Smooth muscle cell (in vitro differentiated cells): ENCODE results near the gene DAD1. TPM values are rescaled to one million over a fixed set of nuclear protein-coding genes. Genes with fewer than 3 reads are reported as not detected.

Source experiments
- DNase-seq: peaks from one replicate; lab custom pipeline; 2025; ENCODE audit not compliant: unreplicated experiment; lab: John Stamatoyannopoulos, UW
- H2AFZ ChIP-seq: fragments of 200-600 bp; sonication (generic); 2 replicates; pipeline ENCODE4 v1.6.0; 2016; ENCODE audit warnings: antibody characterized with exemption, low read depth, mild to moderate bottlenecking
- H3F3A ChIP-seq: fragments of 200-600 bp; sonication (generic); 2 replicates; pipeline ENCODE4 v1.6.0; 2017; ENCODE audit warnings: antibody characterized with exemption, low read depth
- H3K27ac ChIP-seq: fragments of 200-600 bp; sonication (generic); 2 replicates; pipeline ENCODE4 v1.5.1; 2016; ENCODE audit warnings: low read depth, mild to moderate bottlenecking
- H3K27me3 ChIP-seq: fragments of 200-600 bp; sonication (generic); 2 replicates; pipeline ENCODE4 v1.6.1; 2016; ENCODE audit warnings: low read depth, mild to moderate bottlenecking
- H3K36me3 ChIP-seq: fragments of 200-600 bp; sonication (generic); 2 replicates; pipeline ENCODE4 v1.5.1; 2016; ENCODE audit warnings: low read depth
- H3K4me1 ChIP-seq: fragments of 200-600 bp; sonication (generic); 2 replicates; pipeline ENCODE4 v1.5.1; 2016; ENCODE audit warnings: low read depth
- H3K4me2 ChIP-seq: fragments of 200-600 bp; sonication (generic); 2 replicates; pipeline ENCODE4 v1.6.0; 2016; ENCODE audit warnings: mild to moderate bottlenecking
- H3K4me3 ChIP-seq: fragments of 200-600 bp; sonication (generic); 2 replicates; pipeline ENCODE4 v1.5.1; 2016; ENCODE audit warnings: mild to moderate bottlenecking
- H3K79me2 ChIP-seq: fragments of 200-600 bp; sonication (generic); 2 replicates; pipeline ENCODE4 v1.6.0; 2016; ENCODE audit warnings: low read depth, mild to moderate bottlenecking
- H3K9ac ChIP-seq: fragments of 200-600 bp; sonication (generic); 2 replicates; pipeline ENCODE4 v1.6.0; 2016; ENCODE audit warnings: low read depth
- H3K9me3 ChIP-seq: fragments of 200-600 bp; sonication (generic); replicated peaks from 2 replicates; pipeline ENCODE4 v1.5.1; 2016; ENCODE audit warnings: low read depth
- H4K20me1 ChIP-seq: fragments of 200-600 bp; sonication (generic); 2 replicates; pipeline ENCODE4 v1.6.0; 2016; ENCODE audit warnings: low read depth
- WGBS: methylation state at CpG from one replicate; pipeline ENCODE4 v1.1.7; 2016; ENCODE audit warnings: low lambda C conversion rate; 5-methylcytosine and 5-hydroxymethylcytosine counted together
- polyA plus RNA-seq: library from polyadenylated mRNA; unstranded; fragments of >200 nt; fragmentation: Nextera tagmentation; extraction: Ambion mirVana; gene quantifications from 2 replicates; pipeline ENCODE4 v1.2.1, GENCODE V29; 2016
- total RNA-seq: library from RNA; depleted of rRNA; stranded (reverse); fragments of >200 nt; gene quantifications from 2 replicates; pipeline ENCODE4 v1.2.3, GENCODE V29; 2014
- TF ChIP-seq, protein P1 (sequence below): fragments of 200-600 bp; sonication (generic); IDR thresholded peaks from 2 replicates; pipeline ENCODE4 v1.5.1; 2017; ENCODE audit warnings: borderline replicate concordance, mild to moderate bottlenecking, antibody characterized with exemption; ENCODE audit not compliant: insufficient read depth, poor library complexity, severe bottlenecking

The DAD1 gene
- total and polyA plus RNA-seq, 2 experiments from 2014 or later: 533 to 571 TPM

DNA sequence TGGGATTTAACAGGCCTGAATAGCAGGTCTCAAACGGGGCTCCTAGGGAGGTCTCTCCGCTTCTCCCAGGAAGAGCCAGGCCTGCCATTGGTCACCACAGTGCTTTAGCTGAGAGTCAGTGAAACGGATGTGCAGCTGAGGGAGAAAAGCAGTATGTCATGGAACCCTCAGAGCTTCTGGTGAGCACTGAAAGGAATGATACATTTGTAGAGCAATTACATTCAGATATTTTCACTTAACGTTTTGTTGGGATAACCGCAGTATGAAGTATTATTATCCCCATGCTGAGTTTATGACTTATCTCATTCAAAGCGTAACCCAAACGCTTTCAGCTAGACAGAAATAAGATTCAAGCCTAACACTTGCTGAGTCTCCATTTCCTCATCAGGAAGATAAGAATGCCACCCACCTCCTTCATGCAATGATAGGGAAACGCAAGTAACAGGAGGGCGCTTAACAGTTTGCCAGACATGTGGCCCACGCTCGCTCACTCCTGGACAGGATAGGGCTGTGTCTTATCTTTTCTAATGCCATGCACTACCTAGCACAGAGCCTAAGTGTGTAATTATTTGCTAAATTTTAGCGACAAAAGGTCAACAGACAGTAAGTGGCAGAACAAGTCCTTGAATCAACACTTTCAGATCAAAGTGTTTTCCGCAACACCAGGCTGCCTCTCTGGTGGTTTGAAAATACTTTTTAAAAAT, 28.2 kb downstream of the DAD1 start:
- no peak for DNase-seq
- peak overlapping the region; percentile 40 for H3K27ac ChIP-seq
- H3K4me1 ChIP-seq: peaks cover 25% of the 10 kb centered on the region
- no peaks in the 10 kb centered on the region for H3K36me3 ChIP-seq
- H3K9ac ChIP-seq: no peak overlapping the region
- H3K27me3 ChIP-seq: no peaks in the 10 kb centered on the region
- H2AFZ ChIP-seq: no peak overlapping the region
- peaks cover 15% of the 10 kb centered on the region for H3F3A ChIP-seq
- peak overlapping the region; percentile 53 for H3K4me2 ChIP-seq
- H3K79me2 ChIP-seq: peaks cover 3% of the 10 kb centered on the region
- H3K9me3 ChIP-seq: no peaks in the 10 kb centered on the region
- 34% methylated on average over 13 of the region's 13 CpGs for WGBS
- no peak overlapping the region for H3K4me3 ChIP-seq
- H4K20me1 ChIP-seq: peaks cover 21% of the 10 kb centered on the region
- TF ChIP-seq, protein P1, sequence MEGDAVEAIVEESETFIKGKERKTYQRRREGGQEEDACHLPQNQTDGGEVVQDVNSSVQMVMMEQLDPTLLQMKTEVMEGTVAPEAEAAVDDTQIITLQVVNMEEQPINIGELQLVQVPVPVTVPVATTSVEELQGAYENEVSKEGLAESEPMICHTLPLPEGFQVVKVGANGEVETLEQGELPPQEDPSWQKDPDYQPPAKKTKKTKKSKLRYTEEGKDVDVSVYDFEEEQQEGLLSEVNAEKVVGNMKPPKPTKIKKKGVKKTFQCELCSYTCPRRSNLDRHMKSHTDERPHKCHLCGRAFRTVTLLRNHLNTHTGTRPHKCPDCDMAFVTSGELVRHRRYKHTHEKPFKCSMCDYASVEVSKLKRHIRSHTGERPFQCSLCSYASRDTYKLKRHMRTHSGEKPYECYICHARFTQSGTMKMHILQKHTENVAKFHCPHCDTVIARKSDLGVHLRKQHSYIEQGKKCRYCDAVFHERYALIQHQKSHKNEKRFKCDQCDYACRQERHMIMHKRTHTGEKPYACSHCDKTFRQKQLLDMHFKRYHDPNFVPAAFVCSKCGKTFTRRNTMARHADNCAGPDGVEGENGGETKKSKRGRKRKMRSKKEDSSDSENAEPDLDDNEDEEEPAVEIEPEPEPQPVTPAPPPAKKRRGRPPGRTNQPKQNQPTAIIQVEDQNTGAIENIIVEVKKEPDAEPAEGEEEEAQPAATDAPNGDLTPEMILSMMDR: no peak

DNA sequence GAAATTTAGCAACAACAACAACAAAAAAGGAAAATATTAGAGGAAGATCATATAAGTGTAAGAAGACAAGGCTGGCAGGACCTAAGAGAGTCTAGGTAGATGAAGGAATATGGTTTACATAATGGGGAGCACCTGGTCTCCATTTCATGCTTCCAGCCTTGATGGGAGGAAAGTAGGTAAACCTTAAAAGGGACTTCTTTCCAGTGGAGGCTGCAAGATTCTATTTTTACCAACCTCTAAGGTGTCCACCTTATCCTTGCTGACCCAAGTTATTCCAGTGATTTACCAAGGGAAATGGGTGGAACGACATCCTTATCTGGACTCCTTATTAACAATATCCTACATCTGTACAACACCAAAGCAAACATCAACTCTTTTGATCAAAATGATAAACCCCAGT, 30.0 kb downstream of the DAD1 start:
- 81% methylated on average over 1 of the region's 1 CpG for WGBS
- Histone ChIP-seq H3F3A (peaks cover 10% of the 10 kb centered on the region), H3K9ac (no peak overlapping the region), H2AFZ (no peak overlapping the region), H3K4me2 (no peak overlapping the region), H3K4me3 (no peak overlapping the region), H3K27me3 (no peaks in the 10 kb centered on the region), H3K9me3 (no peaks in the 10 kb centered on the region), H3K79me2 (peaks cover 2% of the 10 kb centered on the region), H3K4me1 (peaks cover 11% of the 10 kb centered on the region), H3K27ac (no peak overlapping the region), H4K20me1 (peaks cover 4% of the 10 kb centered on the region), H3K36me3 (no peaks in the 10 kb centered on the region)
- no peak for DNase-seq
- TF ChIP-seq, protein P1: no peak

DNA sequence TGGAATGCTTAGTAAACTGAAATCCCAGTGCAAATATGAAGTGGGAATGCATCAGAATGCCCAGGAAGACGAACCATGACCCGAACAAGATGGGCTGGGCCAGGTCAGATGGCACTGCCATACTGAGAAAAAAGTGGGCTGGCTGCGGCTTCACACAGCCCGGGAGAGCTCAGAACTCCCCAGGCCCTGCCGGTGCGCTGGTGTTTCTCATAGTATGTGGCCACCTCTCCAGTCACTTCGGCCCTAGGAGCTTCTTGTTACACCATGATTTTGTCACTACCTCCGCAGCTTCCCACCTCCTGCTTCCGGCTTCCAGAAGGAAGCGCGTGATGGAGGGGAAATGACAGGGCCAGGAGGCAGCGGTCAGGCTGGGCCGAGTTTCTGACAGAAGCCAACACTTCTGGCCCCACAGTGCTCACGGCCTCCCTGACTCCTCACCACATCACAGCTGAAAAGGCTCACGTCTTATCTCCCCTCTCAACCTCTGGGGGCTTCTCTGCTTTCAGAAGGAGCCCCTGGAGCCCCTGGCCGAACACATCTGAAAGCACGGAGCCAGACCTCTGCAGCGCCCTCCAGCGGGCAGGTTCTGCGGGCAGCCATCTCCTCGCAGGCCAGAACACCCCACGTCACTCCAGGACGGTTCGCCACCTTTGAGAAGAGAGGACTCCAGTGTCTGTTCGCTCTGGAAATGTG, 30.7 kb downstream of the DAD1 start:
- no peak for DNase-seq
- Histone ChIP-seq H3K79me2 (no peaks in the 10 kb centered on the region), H3K4me3 (no peak overlapping the region), H3K27ac (no peak overlapping the region), H4K20me1 (no peaks in the 10 kb centered on the region), H3K4me2 (no peak overlapping the region), H3K9ac (no peak overlapping the region), H3K4me1 (peaks cover 11% of the 10 kb centered on the region), H3K36me3 (no peaks in the 10 kb centered on the region), H2AFZ (no peak overlapping the region), H3F3A (peaks cover 10% of the 10 kb centered on the region), H3K27me3 (no peaks in the 10 kb centered on the region), H3K9me3 (no peaks in the 10 kb centered on the region)
- TF ChIP-seq, protein P1: peak; percentile 26
- 92% methylated on average over 25 of the region's 25 CpGs for WGBS
